Measurements from ENCODE around the gene TMEM9. TPM values are rescaled to one million over a fixed set of nuclear protein-coding genes. Genes with fewer than 3 reads are reported as not detected.

Gene TMEM9
- total and polyA plus RNA-seq, 10 of the 15 experiments (the other 5 are each of a cell fraction or from before 2014, with no cell fraction given) = 7.2 to 46.1 (median 17.3) TPM

GRCh38 chr1:201088901-201089525, 65.3 kb downstream of the TMEM9 start:
- ChIA-PET POLR2A (no interaction called here), RAD21 (ENCODE audit: unreplicated experiment) (no interaction called here), CTCF (no interaction called here), SMC1A (ENCODE audit: uncharacterized antibody, unreplicated experiment) (no interaction called here)
- no peak for TF ChIP-seq ASH2L (IDR thresholded peaks at IDR 0.05; ENCODE audit: borderline replicate concordance, low read depth)
- no peak for TF ChIP-seq ZNF274 (IDR thresholded peaks at IDR 0.05; ENCODE audit: insufficient read depth, insufficient read length)
- TF ChIP-seq IRF5 (IDR thresholded peaks at IDR 0.05; ENCODE audit: borderline replicate concordance) = no peak
- TF ChIP-seq PAX5 (IDR thresholded peaks at IDR 0.05; ENCODE audit: borderline replicate concordance, low read depth, low read length) = no peak
- TF ChIP-seq NR2F1 (conservative IDR thresholded peaks at IDR 0.05) = no peak
- no peak for TF ChIP-seq HDGF (IDR thresholded peaks at IDR 0.05)
- TF ChIP-seq JUNB (IDR thresholded peaks at IDR 0.05) = no peak
- TF ChIP-seq ZBTB4 (CRISPR knock-in tag; IDR thresholded peaks at IDR 0.05) = no peak
- TF ChIP-seq DPF2 (IDR thresholded peaks at IDR 0.05) = no peak
- no peak for TF ChIP-seq IRF4 (IDR thresholded peaks at IDR 0.05; ENCODE audit: low read depth, low read length)
- TF ChIP-seq ZZZ3 (IDR thresholded peaks at IDR 0.05; ENCODE audit: control insufficient read depth, insufficient read length, low read depth) = no peak
- BruUV-seq (replicated peaks) = no TSS peak
- no peaks in the 10 kb centered on the region for H3K9me3 ChIP-seq (replicated peaks; ENCODE audit: control insufficient read depth, insufficient read depth, low read length)
- in situ Hi-C loops (cut with MboI) = no loop called here
- 63% methylated on average over 19 of the region's 19 CpGs for WGBS (ENCODE audit: insufficient coverage, insufficient replicate concordance, low lambda C conversion rate, missing lambda C conversion rate)
- H3K4me1 ChIP-seq (ENCODE audit: control insufficient read depth, insufficient read depth, low read length) = no peaks in the 10 kb centered on the region
- no peak overlapping the region for H3K4me3 ChIP-seq
- H2AFZ ChIP-seq (ENCODE audit: control insufficient read depth, low read depth, low read length) = no peak overlapping the region
- intact Hi-C loops (cut with micrococcal nuclease; ENCODE audit: unreplicated experiment) = loop anchor here (10.0 kb wide), 2 partner anchors 136 to 276 kb away; no protein-coding TSS in a partner anchor
- no peak for FAIRE-seq
- H3K27me3 ChIP-seq (replicated peaks in 1 of 2; ENCODE audit: control insufficient read depth in 2 of 2, insufficient read depth in 2 of 2, low read length in 1 of 2) = peaks cover 0 to 2% of the 10 kb centered on the region in 2 experiments; a peak in 3 of 4 replicates
- H3K27ac ChIP-seq (ENCODE audit: control insufficient read depth, insufficient read depth) = no peak overlapping the region
- H4K20me1 ChIP-seq (ENCODE audit: control insufficient read depth, insufficient read depth) = no peaks in the 10 kb centered on the region
- H3K36me3 ChIP-seq (ENCODE audit: control insufficient read depth in 2 of 2, insufficient read depth in 2 of 2, low read length in 1 of 2) = no peaks in the 10 kb centered on the region
- no peaks in the 10 kb centered on the region for H3K79me2 ChIP-seq (ENCODE audit: control insufficient read depth, insufficient read depth, low read length)
- no peak overlapping the region for H3K9ac ChIP-seq (ENCODE audit: control insufficient read depth, insufficient read depth, low read length)
- H3K4me2 ChIP-seq (ENCODE audit: control insufficient read depth, insufficient read depth) = no peak overlapping the region
- no peak for ATAC-seq
- DNase-seq (ENCODE audit: low read depth, low spot score) = no peak

All from GM12878 (cell line).